Nephron (organoid): ENCODE data around the gene ADAMTSL5.

Source experiments
- H3K27ac Mint-ChIP-seq, 3 experiments: 2 replicates each; pipeline ENCODE4 v1.8.0; 2020; ENCODE audit warnings: mixed read lengths in 3 of 3, mild to moderate bottlenecking in 2 of 3, moderate library complexity in 1 of 3
- H3K27me3 Mint-ChIP-seq: 2 replicates; pipeline ENCODE4 v1.8.0; 2021; ENCODE audit warnings: low read depth, mild to moderate bottlenecking, moderate library complexity, mixed read lengths
- H3K36me3 Mint-ChIP-seq: 2 replicates; pipeline ENCODE4 v1.8.0; 2020; ENCODE audit warnings: low read depth, mixed read lengths
- H3K4me1 Mint-ChIP-seq: 2 replicates; pipeline ENCODE4 v1.8.0; 2020; ENCODE audit warnings: mixed read lengths
- H3K4me3 Mint-ChIP-seq, 3 experiments: 2 replicates each; pipeline ENCODE4 v1.8.0; 2020; ENCODE audit warnings: mild to moderate bottlenecking in 3 of 3, mixed read lengths in 3 of 3, moderate library complexity in 2 of 3
- H3K9me3 Mint-ChIP-seq: 2 replicates; pipeline ENCODE4 v1.8.0; 2020; ENCODE audit warnings: mixed read lengths
- CTCF ChIP-seq, 3 experiments: fragments of 200-600 bp; sonication (generic); IDR thresholded peaks; one replicate each; pipeline ENCODE4 v1.5.0; 2021; ENCODE audit warnings: antibody characterized with exemption in 3 of 3; ENCODE audit not compliant: unreplicated experiment in 3 of 3

ADAMTSL5 gene

GRCh38 chr19:1516395-1516753 is 3.6 kb upstream of the ADAMTSL5 start:
- TF ChIP-seq CTCF (IDR thresholded peaks at IDR 0.05; ENCODE audit: unreplicated experiment in 3 of 3) = no peak
- Mint-ChIP-seq H3K9me3 (peaks cover 3% of the 10 kb centered on the region), H3K4me3 (peak overlapping the region in 1 of 3 experiments; percentile 57), H3K36me3 (no peaks in the 10 kb centered on the region), H3K27ac (no peak overlapping the region), H3K4me1 (no peaks in the 10 kb centered on the region), H3K27me3 (peaks cover 34% of the 10 kb centered on the region)

GRCh38 chr19:1514986-1515721 is 2.3 kb upstream of the ADAMTSL5 start:
- H3K9me3 Mint-ChIP-seq = peaks cover 3% of the 10 kb centered on the region
- H3K4me3 Mint-ChIP-seq = peak overlapping the region in 1 of 3 experiments; percentile 52
- peaks cover 42% of the 10 kb centered on the region for H3K27me3 Mint-ChIP-seq
- H3K27ac Mint-ChIP-seq = no peak overlapping the region
- no peak for TF ChIP-seq CTCF (IDR thresholded peaks at IDR 0.05; ENCODE audit: unreplicated experiment in 3 of 3)
- peaks cover 10% of the 10 kb centered on the region for H3K4me1 Mint-ChIP-seq
- no peaks in the 10 kb centered on the region for H3K36me3 Mint-ChIP-seq

- Mint-ChIP-seq H3K27me3 (peaks cover 42% of the 10 kb centered on the region), H3K4me3 (peak overlapping the region in 1 of 3 experiments; percentile 17), H3K4me1 (peaks cover 19% of the 10 kb centered on the region), H3K9me3 (peaks cover 3% of the 10 kb centered on the region), H3K27ac (no peak overlapping the region), H3K36me3 (no peaks in the 10 kb centered on the region)
- TF ChIP-seq CTCF (IDR thresholded peaks at IDR 0.05; ENCODE audit: unreplicated experiment in 3 of 3) = no peak
These were observed 1.5 kb upstream of the ADAMTSL5 start for GRCh38 chr19:1514295-1514661.

DNA sequence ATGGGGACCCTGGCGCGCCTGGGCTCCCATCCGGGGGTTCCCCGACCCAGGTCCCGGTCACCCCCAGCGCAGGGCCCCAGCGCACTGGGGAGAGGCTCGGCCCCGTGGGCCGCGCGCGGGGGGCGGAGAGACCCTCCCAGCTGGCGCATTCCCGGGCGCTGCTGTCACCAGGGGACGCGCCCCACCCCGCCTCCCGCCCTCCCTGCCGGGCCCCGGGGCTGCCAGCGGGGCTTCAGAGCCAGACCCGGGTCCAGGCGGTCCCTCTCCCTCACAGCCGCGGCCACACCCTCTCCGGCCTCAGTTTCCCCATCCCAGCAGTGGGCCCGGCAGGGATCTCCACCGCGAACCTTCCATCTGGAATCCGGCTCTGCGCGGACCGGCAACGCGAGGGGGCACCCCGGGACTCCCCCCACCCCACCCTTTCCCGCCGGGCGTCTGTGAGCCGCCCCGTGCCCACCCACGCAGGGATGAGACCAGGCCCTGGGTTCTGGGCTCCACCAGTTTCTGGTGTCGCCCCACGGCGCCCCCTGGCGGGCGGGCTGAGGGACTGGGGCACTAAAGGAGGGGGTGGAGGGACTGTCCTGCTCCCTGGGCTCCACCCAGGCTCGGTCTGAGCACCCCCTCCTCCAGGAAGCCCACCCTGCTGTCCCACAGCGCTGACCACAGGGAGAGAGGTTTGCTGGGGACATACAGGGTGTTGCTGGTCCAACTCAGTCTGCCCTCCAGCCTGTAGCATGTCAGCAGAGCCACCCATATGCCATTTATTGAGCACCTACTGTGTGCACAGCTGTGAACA is 878 bp upstream of the ADAMTSL5 start:
- peaks cover 42% of the 10 kb centered on the region for H3K27me3 Mint-ChIP-seq
- H3K36me3 Mint-ChIP-seq = no peaks in the 10 kb centered on the region
- peaks cover 20% of the 10 kb centered on the region for H3K4me1 Mint-ChIP-seq
- H3K4me3 Mint-ChIP-seq = peak overlapping the region in 1 of 3 experiments; percentile 17
- no peak overlapping the region for H3K27ac Mint-ChIP-seq
- peaks cover 3% of the 10 kb centered on the region for H3K9me3 Mint-ChIP-seq
- TF ChIP-seq CTCF (IDR thresholded peaks at IDR 0.05; ENCODE audit: unreplicated experiment in 3 of 3) = peak; percentile 20 to 38 (median 34)

- no peak for TF ChIP-seq CTCF (IDR thresholded peaks at IDR 0.05; ENCODE audit: unreplicated experiment in 3 of 3)
- peak overlapping the region in 2 of 3 experiments; percentile 66 to 72 for H3K4me3 Mint-ChIP-seq
- no peak overlapping the region for H3K27ac Mint-ChIP-seq
- H3K27me3 Mint-ChIP-seq = peaks cover 39% of the 10 kb centered on the region
- peaks cover 3% of the 10 kb centered on the region for H3K9me3 Mint-ChIP-seq
- no peaks in the 10 kb centered on the region for H3K36me3 Mint-ChIP-seq
- H3K4me1 Mint-ChIP-seq = peaks cover 26% of the 10 kb centered on the region
These were observed 1.2 kb downstream of the ADAMTSL5 start for GRCh38 chr19:1511318-1512317.
